GM21423 (cell line): ENCODE data around the gene ITPR2.

Experiments
- ATAC-seq: cut with Tn5 transposase; IDR thresholded peaks from one replicate; pipeline ENCODE4 v1.9.1; 2021; ENCODE audit warnings: mild to moderate bottlenecking, moderate library complexity; ENCODE audit not compliant: unreplicated experiment

Gene ITPR2

GRCh38 chr12:26825459-26826016 lies 7.5 kb downstream of the ITPR2 start:
- no peak for ATAC-seq

GRCh38 chr12:26823390-26823789 lies 9.6 kb downstream of the ITPR2 start:
- ATAC-seq = no peak

- no peak for ATAC-seq
These were observed 11.0 kb downstream of the ITPR2 start for GRCh38 chr12:26822026-26822425.

GRCh38 chr12:26821212-26821701 lies 11.7 kb downstream of the ITPR2 start:
- no peak for ATAC-seq

- no peak for ATAC-seq
These were observed 14.4 kb downstream of the ITPR2 start for GRCh38 chr12:26818636-26819035.

GRCh38 chr12:26818201-26818600 lies 14.8 kb downstream of the ITPR2 start:
- ATAC-seq = no peak

- ATAC-seq = peak; percentile 90
These were observed 15.8 kb downstream of the ITPR2 start for GRCh38 chr12:26817183-26817591.

GRCh38 chr12:26813812-26814211 lies 19.2 kb downstream of the ITPR2 start:
- no peak for ATAC-seq

GRCh38 chr12:26810330-26810729 lies 22.7 kb downstream of the ITPR2 start:
- ATAC-seq = no peak

GRCh38 chr12:26809611-26810285 lies 23.2 kb downstream of the ITPR2 start:
- ATAC-seq = no peak

- no peak for ATAC-seq
These were observed 24.1 kb downstream of the ITPR2 start for GRCh38 chr12:26808766-26809476.

GRCh38 chr12:26807292-26807691 lies 25.7 kb downstream of the ITPR2 start:
- no peak for ATAC-seq

- no peak for ATAC-seq
These were observed 26.4 kb downstream of the ITPR2 start for GRCh38 chr12:26806556-26806955.

GRCh38 chr12:26805401-26805971 lies 27.5 kb downstream of the ITPR2 start:
- no peak for ATAC-seq

- no peak for ATAC-seq
These were observed 29.4 kb downstream of the ITPR2 start for GRCh38 chr12:26803552-26803951.

- ATAC-seq = no peak
These were observed 31.5 kb downstream of the ITPR2 start for GRCh38 chr12:26801486-26801885.

- no peak for ATAC-seq
These were observed 32.1 kb downstream of the ITPR2 start for GRCh38 chr12:26800858-26801257.

- ATAC-seq = no peak
These were observed 32.6 kb downstream of the ITPR2 start for GRCh38 chr12:26800347-26800746.

- peak; percentile 39 for ATAC-seq
These were observed 33.3 kb downstream of the ITPR2 start for GRCh38 chr12:26799741-26800140.

GRCh38 chr12:26798640-26799039 lies 34.4 kb downstream of the ITPR2 start:
- ATAC-seq = no peak

- peak; percentile 48 for ATAC-seq
These were observed 35.0 kb downstream of the ITPR2 start for GRCh38 chr12:26798023-26798422.

- no peak for ATAC-seq
These were observed 37.1 kb downstream of the ITPR2 start for GRCh38 chr12:26795910-26796309.
